Upper lobe of left lung (tissue), 6 donors: ENCODE results near the gene CCSAP. TPM values are rescaled to one million over a fixed set of nuclear protein-coding genes. Genes with fewer than 3 reads are reported as not detected.

Experiments
- ATAC-seq, 2 donors: fragments of 200-7000 bp; cut with Tn5 transposase; one replicate each; pipeline ENCODE4 v1.9.1; 2022; ENCODE audit warnings: mild to moderate bottlenecking in 2 of 2, moderate library complexity in 2 of 2; ENCODE audit not compliant: low FRiP score in 2 of 2
- DNase-seq, 2 donors: peaks; one replicate each; pipeline ENCODE4 v3.0.0-alpha.2; 2019 to 2020
- H3K27ac ChIP-seq, 4 donors: fragments of 200-600 bp; sonication (generic); one replicate each; pipeline ENCODE4 v1.5.1; 2016 to 2019
- H3K27me3 ChIP-seq, 4 donors: fragments of 200-600 bp; sonication (generic); one replicate each; pipeline ENCODE4 v1.5.1; 2017 to 2019
- H3K36me3 ChIP-seq, 4 donors: fragments of 200-600 bp; sonication (generic); one replicate each; pipeline ENCODE4 v1.5.1; 2016 to 2019
- H3K4me1 ChIP-seq, 4 donors: fragments of 200-600 bp; sonication (generic); one replicate each; pipeline ENCODE4 v1.5.1; 2018 to 2019
- H3K4me3 ChIP-seq, 4 donors: fragments of 200-600 bp; sonication (generic); one replicate each; pipeline ENCODE4 v1.5.1; 2017 to 2019; ENCODE audit warnings: mild to moderate bottlenecking in 2 of 4, moderate library complexity in 1 of 4
- H3K9me3 ChIP-seq, 4 donors: fragments of 200-600 bp; sonication (generic); one replicate each; pipeline ENCODE4 v1.5.1; 2018 to 2019
- CTCF ChIP-seq, 6 experiments: fragments of 450-650 bp in 4 of 6; fragments of 200-600 bp in 2 of 6; sonication (generic) in 2 of 6; IDR thresholded peaks; one replicate each; pipeline ENCODE4 v1.5.1; 2016 to 2019; ENCODE audit warnings: antibody characterized with exemption in 6 of 6
- EP300 ChIP-seq, 4 donors: sonication (generic); formaldehyde crosslinking; IDR thresholded peaks; one replicate each; pipeline ENCODE4 v1.5.1; 2017; ENCODE audit warnings: antibody characterized with exemption in 4 of 4, control low read depth in 2 of 4
- POLR2A ChIP-seq, 4 donors: fragments of 450-650 bp; IDR thresholded peaks; one replicate each; pipeline ENCODE4 v1.5.1; 2016 to 2017; ENCODE audit warnings: antibody characterized with exemption in 4 of 4, mild to moderate bottlenecking in 2 of 4
- POLR2AphosphoS5 ChIP-seq, 2 donors: sonication (generic); formaldehyde crosslinking; IDR thresholded peaks; one replicate each; pipeline ENCODE4 v1.5.1; 2017; ENCODE audit warnings: antibody characterized with exemption in 2 of 2
- WGBS, 2 donors: methylation state at CpG; one replicate each; pipeline ENCODE4 v1.1.5; 2017 to 2018; 5-methylcytosine and 5-hydroxymethylcytosine counted together
- total RNA-seq, 6 donors: library from RNA; depleted of rRNA in 4 of 6; stranded (reverse); fragments of >200 nt in 4 of 6; gene quantifications; one replicate each; pipeline versions ENCODE4 v1.1.0 to v1.2.1, GENCODE V29; 2016 to 2021
- donor health status: DM: no; HTN: no; CAD: no; lungs with moderate emphysema.
- donor health status: DM: no; HTN: yes; CAD: no; lungs with severe emphysema.

Gene CCSAP
- total RNA-seq, 6 donors from 2014 or later: 4.9 to 11.2 (median 7.1) TPM

GRCh38 chr1:229323201-229323600 is 19.6 kb downstream of the CCSAP start:
- Histone ChIP-seq H3K27ac (no peak overlapping the region), H3K9me3 (no peaks in the 10 kb centered on the region), H3K36me3 (peaks cover 0 to 30% (median 7%) of the 10 kb centered on the region in 4 donors), H3K27me3 (no peaks in the 10 kb centered on the region), H3K4me3 (no peak overlapping the region), H3K4me1 (peaks cover 0 to 4% (median 4%) of the 10 kb centered on the region in 4 donors)
- TF ChIP-seq POLR2A (IDR thresholded peaks at IDR 0.05) (no peak), POLR2AphosphoS5 (IDR thresholded peaks at IDR 0.05) (no peak), EP300 (IDR thresholded peaks at IDR 0.05) (no peak), CTCF (IDR thresholded peaks at IDR 0.05) (no peak)
- DNase-seq (no peak), ATAC-seq (no peak)
- WGBS, 2 donors: 88 to 91% methylated on average over 7 of the region's 7 CpGs

GRCh38 chr1:229319487-229319886 is 23.4 kb downstream of the CCSAP start:
- WGBS, 2 donors: 89 to 92% methylated on average over 6 to 7 of the region's 7 CpGs
- peaks cover 0 to 18% (median 5%) of the 10 kb centered on the region in 4 donors for H3K36me3 ChIP-seq
- no peaks in the 10 kb centered on the region for H3K4me1 ChIP-seq
- TF ChIP-seq POLR2A (IDR thresholded peaks at IDR 0.05): no peak
- TF ChIP-seq EP300 (IDR thresholded peaks at IDR 0.05): no peak
- no peak for TF ChIP-seq POLR2AphosphoS5 (IDR thresholded peaks at IDR 0.05)
- TF ChIP-seq CTCF (IDR thresholded peaks at IDR 0.05): no peak
- H3K27ac ChIP-seq: no peak overlapping the region
- H3K4me3 ChIP-seq: no peak overlapping the region
- no peaks in the 10 kb centered on the region for H3K27me3 ChIP-seq
- no peaks in the 10 kb centered on the region for H3K9me3 ChIP-seq
- ATAC-seq: no peak
- DNase-seq: no peak

GRCh38 chr1:229318056-229318455 is 24.8 kb downstream of the CCSAP start:
- no peak for TF ChIP-seq CTCF (IDR thresholded peaks at IDR 0.05)
- TF ChIP-seq POLR2AphosphoS5 (IDR thresholded peaks at IDR 0.05): no peak
- TF ChIP-seq POLR2A (IDR thresholded peaks at IDR 0.05): no peak
- TF ChIP-seq EP300 (IDR thresholded peaks at IDR 0.05): no peak
- H3K9me3 ChIP-seq: no peaks in the 10 kb centered on the region
- no peaks in the 10 kb centered on the region for H3K27me3 ChIP-seq
- no peaks in the 10 kb centered on the region for H3K4me1 ChIP-seq
- peaks cover 0 to 8% (median 5%) of the 10 kb centered on the region in 4 donors for H3K36me3 ChIP-seq
- 61 to 64% methylated on average over 4 of the region's 4 CpGs for WGBS, 2 donors
- ATAC-seq: no peak
- no peak overlapping the region for H3K4me3 ChIP-seq
- no peak for DNase-seq
- no peak overlapping the region for H3K27ac ChIP-seq

- no peak overlapping the region for H3K27ac ChIP-seq
- H3K4me1 ChIP-seq: no peaks in the 10 kb centered on the region
- peaks cover 0 to 7% (median 5%) of the 10 kb centered on the region in 4 donors for H3K36me3 ChIP-seq
- H3K4me3 ChIP-seq: no peak overlapping the region
- WGBS, 2 donors: 77 to 84% methylated on average over 2 of the region's 2 CpGs
- no peaks in the 10 kb centered on the region for H3K9me3 ChIP-seq
- ATAC-seq (no peak), DNase-seq (no peak)
- H3K27me3 ChIP-seq: no peaks in the 10 kb centered on the region
- TF ChIP-seq EP300 (IDR thresholded peaks at IDR 0.05) (no peak), CTCF (IDR thresholded peaks at IDR 0.05) (no peak), POLR2A (IDR thresholded peaks at IDR 0.05) (no peak), POLR2AphosphoS5 (IDR thresholded peaks at IDR 0.05) (no peak)
These were observed 26.7 kb downstream of the CCSAP start for GRCh38 chr1:229316166-229316565.

- ATAC-seq: no peak
These were observed 32.0 kb downstream of the CCSAP start for GRCh38 chr1:229310833-229311232.

More at GRCh38 chr1:229310833-229311232, 32.0 kb downstream of the CCSAP start:
- Histone ChIP-seq H3K27ac (no peak overlapping the region), H3K9me3 (no peaks in the 10 kb centered on the region), H3K27me3 (no peaks in the 10 kb centered on the region), H3K36me3 (peaks cover 0 to 16% (median 6%) of the 10 kb centered on the region in 4 donors), H3K4me3 (no peak overlapping the region), H3K4me1 (no peaks in the 10 kb centered on the region)
- TF ChIP-seq CTCF (IDR thresholded peaks at IDR 0.05) (no peak), POLR2AphosphoS5 (IDR thresholded peaks at IDR 0.05) (no peak), EP300 (IDR thresholded peaks at IDR 0.05) (no peak), POLR2A (IDR thresholded peaks at IDR 0.05) (no peak)
- 86 to 88% methylated on average over 6 of the region's 6 CpGs for WGBS, 2 donors
- no peak for DNase-seq
